Raji (cell line): ENCODE measurements around the gene ZBTB46.

Experiments
- POLR2A ChIP-seq: IDR thresholded peaks from 2 replicates; pipeline ENCODE4 v1.6.1; 2011; ENCODE audit warnings: low read depth, low read length, control low read depth; ENCODE audit not compliant: insufficient read depth

Gene ZBTB46

GRCh38 chr20:63701051-63701328 is 130.1 kb downstream of the ZBTB46 start:
- TF ChIP-seq POLR2A: no peak

- TF ChIP-seq POLR2A: 0 out of 2 replicates have a peak, but pooled peaks have one; percentile 5
These were observed 130.6 kb downstream of the ZBTB46 start for GRCh38 chr20:63700199-63701050.

GRCh38 chr20:63699466-63700198 is 131.4 kb downstream of the ZBTB46 start:
- 0 out of 2 replicates have a peak, but pooled peaks have one; percentile 26 for TF ChIP-seq POLR2A

- no peak for TF ChIP-seq POLR2A
These were observed 132.2 kb downstream of the ZBTB46 start for GRCh38 chr20:63698739-63699465.

- peak; percentile 25; the same call in 1 of the 2 replicates for TF ChIP-seq POLR2A
These were observed 133.1 kb downstream of the ZBTB46 start for GRCh38 chr20:63697868-63698545.

GRCh38 chr20:63697357-63697867 is 133.7 kb downstream of the ZBTB46 start:
- peak; percentile 42; the same call in 1 of the 2 replicates for TF ChIP-seq POLR2A

- TF ChIP-seq POLR2A: peak; percentile 24; the same call in 1 of the 2 replicates
These were observed 134.3 kb downstream of the ZBTB46 start, which contains the start of gene TNFRSF6B for GRCh38 chr20:63696628-63697356. TSS of gene TNFRSF6B (plus strand) at chr20:63696652. CDS start at chr20:63696768, 116 bp downstream.

GRCh38 chr20:63696306-63696627 is 134.8 kb downstream of the ZBTB46 start:
- TF ChIP-seq POLR2A: no peak

- TF ChIP-seq POLR2A: 0 out of 2 replicates have a peak, but pooled peaks have one; percentile 29
These were observed 135.4 kb downstream of the ZBTB46 start for GRCh38 chr20:63695424-63696305.

GRCh38 chr20:63694584-63695423 is 136.3 kb downstream of the ZBTB46 start:
- no peak for TF ChIP-seq POLR2A

GRCh38 chr20:63693733-63694583 is 137.1 kb downstream of the ZBTB46 start:
- TF ChIP-seq POLR2A: no peak
